Tibial nerve (tissue), 4 donors: ENCODE data around the gene TERB1.

ENCODE experiments used
- EP300 ChIP-seq, 2 donors: sonication (generic); formaldehyde crosslinking; IDR thresholded peaks; one replicate each; pipeline ENCODE4 v1.6.1; 2017; ENCODE audit warnings: antibody characterized with exemption in 2 of 2, mild to moderate bottlenecking in 1 of 2
- POLR2A ChIP-seq, 2 donors: fragments of 450-650 bp; IDR thresholded peaks; one replicate each; pipeline ENCODE4 v1.6.1; 2017; ENCODE audit warnings: antibody characterized with exemption in 2 of 2, mild to moderate bottlenecking in 2 of 2, moderate library complexity in 2 of 2
- TF ChIP-seq, protein P1 (sequence below), 5 experiments: fragments of 200-600 bp in 3 of 5; fragments of 450-650 bp in 2 of 5; sonication (generic) in 3 of 5; IDR thresholded peaks; one replicate each; pipeline ENCODE4 v1.5.1; 2016 to 2019; ENCODE audit warnings: antibody characterized with exemption in 5 of 5, mild to moderate bottlenecking in 3 of 5, moderate library complexity in 2 of 5

DNA sequence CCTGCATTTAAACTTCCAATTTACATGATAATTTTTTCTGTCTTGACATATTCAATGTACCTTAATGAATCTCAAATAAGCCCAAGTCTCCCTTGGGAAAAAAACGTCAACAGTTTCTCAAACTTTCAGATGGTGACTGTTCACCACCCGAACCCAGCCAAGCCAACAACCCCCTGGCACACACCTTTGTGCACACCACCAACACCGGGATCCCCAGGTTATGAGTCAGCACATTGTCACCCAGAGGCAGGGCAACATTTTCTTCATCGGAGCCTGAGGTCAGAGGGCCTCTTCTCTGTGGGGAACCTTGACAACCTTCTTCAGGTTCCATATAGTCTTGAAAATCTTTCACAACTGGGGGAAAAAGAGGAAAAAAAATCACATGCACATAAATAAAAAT is 65.5 kb downstream of the TERB1 start:
- TF ChIP-seq, protein P1, sequence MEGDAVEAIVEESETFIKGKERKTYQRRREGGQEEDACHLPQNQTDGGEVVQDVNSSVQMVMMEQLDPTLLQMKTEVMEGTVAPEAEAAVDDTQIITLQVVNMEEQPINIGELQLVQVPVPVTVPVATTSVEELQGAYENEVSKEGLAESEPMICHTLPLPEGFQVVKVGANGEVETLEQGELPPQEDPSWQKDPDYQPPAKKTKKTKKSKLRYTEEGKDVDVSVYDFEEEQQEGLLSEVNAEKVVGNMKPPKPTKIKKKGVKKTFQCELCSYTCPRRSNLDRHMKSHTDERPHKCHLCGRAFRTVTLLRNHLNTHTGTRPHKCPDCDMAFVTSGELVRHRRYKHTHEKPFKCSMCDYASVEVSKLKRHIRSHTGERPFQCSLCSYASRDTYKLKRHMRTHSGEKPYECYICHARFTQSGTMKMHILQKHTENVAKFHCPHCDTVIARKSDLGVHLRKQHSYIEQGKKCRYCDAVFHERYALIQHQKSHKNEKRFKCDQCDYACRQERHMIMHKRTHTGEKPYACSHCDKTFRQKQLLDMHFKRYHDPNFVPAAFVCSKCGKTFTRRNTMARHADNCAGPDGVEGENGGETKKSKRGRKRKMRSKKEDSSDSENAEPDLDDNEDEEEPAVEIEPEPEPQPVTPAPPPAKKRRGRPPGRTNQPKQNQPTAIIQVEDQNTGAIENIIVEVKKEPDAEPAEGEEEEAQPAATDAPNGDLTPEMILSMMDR (IDR thresholded peaks at IDR 0.05) = no peak
- TF ChIP-seq POLR2A (IDR thresholded peaks at IDR 0.05) (no peak), EP300 (IDR thresholded peaks at IDR 0.05) (no peak)
